ENCODE measurements around the gene ZNF609.

ZNF609 gene

GRCh38 chr15:64656508-64656907 lies 196.1 kb downstream of the ZNF609 start:
- TF ChIP-seq CSRNP3 (CRISPR knock-in tag; IDR thresholded peaks at IDR 0.05): no peak
- TF ChIP-seq TCF4 (CRISPR knock-in tag; IDR thresholded peaks at IDR 0.05; ENCODE audit: borderline replicate concordance): no peak
- no peak for TF ChIP-seq CREB5 (CRISPR knock-in tag; IDR thresholded peaks at IDR 0.05; ENCODE audit: low read depth)
- no peak for TF ChIP-seq PPARA (CRISPR knock-in tag; IDR thresholded peaks at IDR 0.05; ENCODE audit: borderline replicate concordance)
- no peak for TF ChIP-seq ZFP3 (CRISPR knock-in tag; IDR thresholded peaks at IDR 0.05)
- no peak for TF ChIP-seq ESRRG (CRISPR knock-in tag; IDR thresholded peaks at IDR 0.05)
- TF ChIP-seq ISL1 (CRISPR knock-in tag; IDR thresholded peaks at IDR 0.05): no peak
- TF ChIP-seq SNAI2 (CRISPR knock-in tag; IDR thresholded peaks at IDR 0.05): no peak
- no peak for TF ChIP-seq TOX (CRISPR knock-in tag; IDR thresholded peaks at IDR 0.05; ENCODE audit: borderline replicate concordance)
- no peak for TF ChIP-seq ZNF565 (CRISPR knock-in tag; conservative IDR thresholded peaks at IDR 0.05; ENCODE audit: low read depth)
- TF ChIP-seq CSDC2 (CRISPR knock-in tag; IDR thresholded peaks at IDR 0.05): no peak
- no peak for TF ChIP-seq POU6F1 (CRISPR knock-in tag; IDR thresholded peaks at IDR 0.05; ENCODE audit: borderline replicate concordance, low read depth)
- no peak for TF ChIP-seq RARB (CRISPR knock-in tag; IDR thresholded peaks at IDR 0.05)
- no peak for TF ChIP-seq ZNF8 (CRISPR knock-in tag; IDR thresholded peaks at IDR 0.05)
- no peak for TF ChIP-seq ZC3H10 (CRISPR knock-in tag; IDR thresholded peaks at IDR 0.05)
- TF ChIP-seq ARNTL (CRISPR knock-in tag; IDR thresholded peaks at IDR 0.05; ENCODE audit: borderline replicate concordance, low read depth): no peak
- no peak for TF ChIP-seq PATZ1 (CRISPR knock-in tag; IDR thresholded peaks at IDR 0.05; ENCODE audit: borderline replicate concordance)
- TF ChIP-seq TSHZ2 (CRISPR knock-in tag; IDR thresholded peaks at IDR 0.05): no peak
- no peak for TF ChIP-seq OSR1 (CRISPR knock-in tag; IDR thresholded peaks at IDR 0.05)
- no peak for TF ChIP-seq BACH2 (CRISPR knock-in tag; IDR thresholded peaks at IDR 0.05; ENCODE audit: borderline replicate concordance)
- ATAC-seq: no peak

GRCh38 chr15:64665179-64665578 lies 204.8 kb downstream of the ZNF609 start:
- TF ChIP-seq ZC3H10 (CRISPR knock-in tag; IDR thresholded peaks at IDR 0.05): no peak
- TF ChIP-seq ARNTL (CRISPR knock-in tag; IDR thresholded peaks at IDR 0.05; ENCODE audit: borderline replicate concordance, low read depth): no peak
- TF ChIP-seq ZNF8 (CRISPR knock-in tag; IDR thresholded peaks at IDR 0.05): no peak
- TF ChIP-seq PPARA (CRISPR knock-in tag; IDR thresholded peaks at IDR 0.05; ENCODE audit: borderline replicate concordance): no peak
- TF ChIP-seq SNAI2 (CRISPR knock-in tag; IDR thresholded peaks at IDR 0.05): no peak
- TF ChIP-seq ZNF565 (CRISPR knock-in tag; conservative IDR thresholded peaks at IDR 0.05; ENCODE audit: low read depth): no peak
- no peak for TF ChIP-seq ZNF70 (CRISPR knock-in tag; IDR thresholded peaks at IDR 0.05)
- no peak for TF ChIP-seq TCF4 (CRISPR knock-in tag; IDR thresholded peaks at IDR 0.05; ENCODE audit: borderline replicate concordance)
- no peak for TF ChIP-seq CSRNP3 (CRISPR knock-in tag; IDR thresholded peaks at IDR 0.05)
- no peak for TF ChIP-seq POU6F1 (CRISPR knock-in tag; IDR thresholded peaks at IDR 0.05; ENCODE audit: borderline replicate concordance, low read depth)
- no peak for TF ChIP-seq TOX (CRISPR knock-in tag; IDR thresholded peaks at IDR 0.05; ENCODE audit: borderline replicate concordance)
- TF ChIP-seq RARB (CRISPR knock-in tag; IDR thresholded peaks at IDR 0.05): no peak
- no peak for TF ChIP-seq ZFP30 (CRISPR knock-in tag; IDR thresholded peaks at IDR 0.05)
- TF ChIP-seq ESRRG (CRISPR knock-in tag; IDR thresholded peaks at IDR 0.05): no peak
- TF ChIP-seq CREB5 (CRISPR knock-in tag; IDR thresholded peaks at IDR 0.05; ENCODE audit: low read depth): no peak
- TF ChIP-seq GLIS3 (CRISPR knock-in tag; IDR thresholded peaks at IDR 0.05): no peak

More at GRCh38 chr15:64665179-64665578, 204.8 kb downstream of the ZNF609 start:
- ATAC-seq: no peak

All from SK-N-SH treated with all-trans-retinoic acid at 6 μM for 48 hours (cell line).